NCI-H2029 (cell line): ENCODE measurements around the gene PRUNE2.

Experiments used
- DNase-seq: peaks from one replicate; lab custom pipeline; 2025; lab: John Stamatoyannopoulos, UW

Gene PRUNE2

DNA sequence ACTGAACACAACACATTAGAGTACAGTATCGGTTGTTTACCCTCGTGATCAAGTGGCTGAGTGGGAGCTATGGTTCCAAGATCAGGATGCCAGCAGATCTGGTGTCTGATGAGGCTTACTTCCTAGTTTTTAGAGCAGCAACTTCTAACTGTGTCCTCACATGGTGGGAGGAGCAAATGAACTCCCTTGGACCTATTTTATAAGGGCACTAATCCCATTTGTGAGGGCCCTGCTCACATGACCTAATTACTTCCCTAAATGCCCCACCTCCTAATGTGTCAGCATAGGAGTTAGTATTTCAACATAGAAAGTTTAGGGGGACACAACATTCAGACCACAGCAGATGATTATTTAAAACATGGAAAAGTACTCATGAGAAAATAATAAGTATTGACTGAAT is 335.1 kb downstream of the PRUNE2 start:
- DNase-seq, result no peak

DNA sequence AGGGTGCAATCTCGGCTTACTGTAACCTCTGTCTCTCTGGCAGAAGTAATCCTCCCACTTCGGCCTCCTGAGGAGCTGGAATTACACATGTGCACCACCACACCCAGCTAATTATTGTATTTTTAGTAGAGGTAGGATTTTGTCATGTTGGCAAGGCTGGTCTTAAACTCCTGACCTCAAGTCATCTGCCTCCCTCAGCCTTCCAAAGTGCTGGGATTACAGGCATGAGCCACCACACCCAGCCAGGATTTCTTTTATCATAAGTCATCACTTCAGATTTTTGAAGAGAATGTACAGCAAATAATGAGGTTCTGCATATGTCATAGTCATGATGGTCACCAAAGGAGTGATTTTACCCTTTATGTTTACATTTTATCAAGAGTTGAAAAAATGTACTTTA is 338.8 kb downstream of the PRUNE2 start:
- no peak for DNase-seq

DNA sequence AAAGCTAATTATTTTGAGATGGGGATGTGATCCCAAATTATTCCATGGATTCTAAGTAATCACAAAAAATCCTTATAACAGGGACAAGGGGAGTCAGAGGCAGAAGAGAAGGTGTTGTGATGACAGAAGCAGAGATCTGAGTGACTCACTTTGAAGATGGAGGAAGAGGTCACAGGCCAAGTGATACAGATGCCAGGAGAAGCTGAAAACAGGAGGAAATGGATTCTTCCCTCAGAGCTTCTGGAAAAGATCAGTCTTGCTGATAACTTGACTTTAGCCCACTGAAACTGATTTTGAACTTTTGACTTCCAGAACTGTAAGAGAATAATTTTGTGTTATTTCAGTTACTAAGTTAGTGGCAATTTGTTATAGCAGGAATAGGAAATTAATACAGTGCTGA is 341.6 kb downstream of the PRUNE2 start:
- DNase-seq, result no peak

DNA sequence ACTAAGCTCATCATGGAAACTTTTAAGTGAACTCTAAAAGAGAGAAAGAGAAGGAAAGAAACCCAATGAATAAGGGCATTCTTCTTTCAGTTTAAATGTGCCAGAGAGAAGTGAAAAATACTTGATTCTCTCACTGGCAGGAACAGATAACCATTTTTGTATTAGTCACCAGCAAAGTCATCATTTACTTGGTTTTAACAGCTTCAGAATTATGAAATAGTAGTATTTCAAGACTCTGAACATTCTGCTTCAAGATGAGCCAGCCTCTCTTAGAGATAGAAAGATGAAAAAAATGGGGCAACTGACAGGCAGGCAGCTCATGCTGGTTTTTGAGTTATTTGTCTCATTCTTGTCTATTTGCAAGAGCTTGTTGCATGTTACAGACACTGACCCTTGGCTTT is 343.4 kb downstream of the PRUNE2 start:
- no peak for DNase-seq

DNA sequence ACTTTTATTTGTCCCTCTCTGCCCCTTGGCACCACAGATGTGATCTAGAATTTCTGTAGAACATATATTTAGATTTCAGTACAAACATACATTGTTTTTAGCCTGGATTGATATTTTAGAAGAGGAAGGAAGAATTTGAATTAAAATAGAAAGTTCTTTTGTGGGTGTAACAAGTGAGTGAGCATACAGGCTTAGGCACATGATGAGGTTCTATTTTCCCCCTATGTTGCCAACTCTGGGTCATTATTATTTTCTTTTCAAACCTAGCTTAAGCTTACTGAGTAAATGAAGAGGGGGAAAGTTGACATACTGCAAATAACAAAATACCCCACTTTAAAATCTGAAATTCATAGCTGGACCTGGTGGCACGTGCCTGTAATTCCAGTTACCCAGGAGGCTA is 344.0 kb downstream of the PRUNE2 start:
- DNase-seq, result no peak
